CD8-positive, alpha-beta memory T cell (primary cell): ENCODE measurements around the gene GSTO1. TPM values are rescaled to one million over a fixed set of nuclear protein-coding genes. Genes with fewer than 3 reads are reported as not detected.

ENCODE experiments used
- CTCF ChIA-PET: fragments of 350-600 bp; sonication (Branson Sonifier 250); formaldehyde crosslinking; loops from one replicate; lab custom pipeline; 2021; ENCODE audit warnings: antibody characterized with exemption; lab: Charles Lee
- POLR2A ChIA-PET: fragments of 350-600 bp; sonication (Branson Sonifier 250); formaldehyde crosslinking; loops from one replicate; lab custom pipeline; 2021; ENCODE audit warnings: antibody characterized with exemption; lab: Charles Lee
- DNase-seq, 5 donors: peaks; one replicate each; pipeline versions ENCODE4 v3.0.0 to v3.0.0-alpha.2; 2020 to 2022; ENCODE audit warnings: mixed read lengths in 1 of 5
- H3K27ac ChIP-seq: one replicate; pipeline ENCODE4 v1.7.0; 2013; ENCODE audit warnings: low read depth, mild to moderate bottlenecking, low read length, moderate library complexity
- H3K27me3 ChIP-seq: 2 replicates; pipeline ENCODE4 v1.7.0; 2013; ENCODE audit warnings: low read length, mild to moderate bottlenecking; ENCODE audit not compliant: insufficient read depth, poor library complexity, severe bottlenecking
- H3K36me3 ChIP-seq: 2 replicates; pipeline ENCODE4 v1.7.0; 2013; ENCODE audit warnings: mild to moderate bottlenecking, low read length, moderate library complexity; ENCODE audit not compliant: insufficient read depth
- H3K4me1 ChIP-seq: 2 replicates; pipeline ENCODE4 v1.7.0; 2013; ENCODE audit warnings: mild to moderate bottlenecking, low read length, moderate library complexity; ENCODE audit not compliant: insufficient read depth
- H3K4me3 ChIP-seq: 2 replicates; pipeline ENCODE4 v1.7.0; 2013; ENCODE audit warnings: mild to moderate bottlenecking, low read length
- H3K9me3 ChIP-seq: 2 replicates; pipeline ENCODE4 v1.7.0; 2013; ENCODE audit warnings: mild to moderate bottlenecking, low read length
- H3K27ac Mint-ChIP-seq, 8 donors: one replicate each; pipeline ENCODE4 v1.8.0; 2020 to 2021; ENCODE audit warnings: mixed read lengths in 8 of 8, mild to moderate bottlenecking in 6 of 8, inconsistent platforms in 3 of 8, moderate library complexity in 3 of 8
- H3K27me3 Mint-ChIP-seq, 2 donors: one replicate each; pipeline ENCODE4 v1.8.0; 2020 to 2021; ENCODE audit warnings: mixed read lengths in 2 of 2, mild to moderate bottlenecking in 1 of 2, moderate library complexity in 1 of 2
- H3K36me3 Mint-ChIP-seq, 3 donors: one replicate each; pipeline ENCODE4 v1.8.0; 2020 to 2021; ENCODE audit warnings: mixed read lengths in 3 of 3, inconsistent platforms in 1 of 3, mild to moderate bottlenecking in 1 of 3
- H3K4me1 Mint-ChIP-seq, 3 donors: one replicate each; pipeline ENCODE4 v1.8.0; 2020 to 2021; ENCODE audit warnings: mixed read lengths in 3 of 3, inconsistent platforms in 1 of 3, mild to moderate bottlenecking in 1 of 3
- H3K4me3 Mint-ChIP-seq, 7 donors: one replicate each; pipeline ENCODE4 v1.8.0; 2020 to 2021; ENCODE audit warnings: mixed read lengths in 7 of 7, mild to moderate bottlenecking in 6 of 7, moderate library complexity in 4 of 7, inconsistent platforms in 2 of 7
- H3K9me3 Mint-ChIP-seq, 5 donors: one replicate each; pipeline ENCODE4 v1.8.0; 2020 to 2022; ENCODE audit warnings: mixed read lengths in 5 of 5, mild to moderate bottlenecking in 3 of 5, moderate library complexity in 2 of 5, inconsistent platforms in 1 of 5
- polyA plus RNA-seq: library from polyadenylated mRNA; unstranded; fragments of 300-500 nt; fragmentation: Illumina TruSeq; gene quantifications from one replicate; pipeline ENCODE4 v1.2.3, GENCODE V29; 2021
- total RNA-seq, 2 experiments: library from RNA; stranded (reverse); gene quantifications; one replicate each; pipeline ENCODE4 v1.2.3, GENCODE V29; 2021

The GSTO1 gene
- total and polyA plus RNA-seq, 3 experiments from 2014 or later = 122 to 167 (median 122) TPM

DNA sequence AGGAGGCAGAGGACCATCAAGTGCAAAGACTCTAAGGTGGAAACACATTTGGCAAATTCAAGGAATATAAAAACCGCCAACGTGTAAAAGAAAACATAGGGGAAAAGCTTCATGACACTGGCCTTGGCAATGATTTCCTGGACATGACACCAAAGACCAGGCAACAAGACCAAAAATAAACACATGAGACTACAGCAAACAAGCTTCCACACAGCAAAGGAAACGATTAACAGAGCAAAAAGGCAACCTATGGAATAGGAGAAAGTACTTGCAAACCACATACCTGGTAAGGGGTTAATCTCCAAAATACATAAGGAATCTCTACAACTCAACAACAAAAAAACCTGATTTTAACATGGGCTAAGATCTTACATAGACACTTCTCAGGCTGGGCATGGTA lies 3.5 kb downstream of the GSTO1 start:
- POLR2A ChIA-PET = interaction anchor here (1.0 kb wide), 1 partner anchor 11 kb away, joined by 4 read pairs; the partner anchor contains the start of gene GSTO2
- Histone ChIP-seq H3K4me3 (no peak overlapping the region), H3K36me3 (peaks cover 27% of the 10 kb centered on the region), H3K9me3 (no peaks in the 10 kb centered on the region), H3K4me1 (peaks cover 57% of the 10 kb centered on the region), H3K27ac (no peak overlapping the region), H3K27me3 (no peaks in the 10 kb centered on the region)
- DNase-seq = no peak
- no peaks in the 10 kb centered on the region for H3K27me3 Mint-ChIP-seq
- H3K4me1 Mint-ChIP-seq = peaks cover 58 to 84% (median 75%) of the 10 kb centered on the region in 3 donors
- peak overlapping the region in 2 of 7 donors; percentile 42 to 53 for H3K4me3 Mint-ChIP-seq
- peak overlapping the region; percentile 39 to 86 (median 55) for H3K27ac Mint-ChIP-seq
- peaks cover 0 to 69% (median 18%) of the 10 kb centered on the region in 3 donors for H3K36me3 Mint-ChIP-seq
- CTCF ChIA-PET = interaction anchor here (1.1 to 8.2 kb wide), 5 partner anchors 8 to 95 kb away, joined by 3 to 57 read pairs (median 5); partner anchors contain the start of gene CFAP58
- H3K9me3 Mint-ChIP-seq = no peaks in the 10 kb centered on the region

DNA sequence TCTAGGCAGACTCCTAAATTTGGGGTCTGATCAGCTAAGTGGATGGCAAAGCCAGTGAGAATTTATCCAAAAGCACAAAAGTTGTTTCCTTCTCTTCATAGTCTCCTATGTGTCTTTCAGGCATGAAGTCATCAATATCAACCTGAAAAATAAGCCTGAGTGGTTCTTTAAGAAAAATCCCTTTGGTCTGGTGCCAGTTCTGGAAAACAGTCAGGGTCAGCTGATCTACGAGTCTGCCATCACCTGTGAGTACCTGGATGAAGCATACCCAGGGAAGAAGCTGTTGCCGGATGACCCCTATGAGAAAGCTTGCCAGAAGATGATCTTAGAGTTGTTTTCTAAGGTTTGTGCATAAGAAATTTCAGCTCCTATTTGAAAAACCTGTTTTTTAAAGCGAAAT lies 4.8 kb downstream of the GSTO1 start:
- H3K36me3 ChIP-seq = peaks cover 28% of the 10 kb centered on the region

DNA sequence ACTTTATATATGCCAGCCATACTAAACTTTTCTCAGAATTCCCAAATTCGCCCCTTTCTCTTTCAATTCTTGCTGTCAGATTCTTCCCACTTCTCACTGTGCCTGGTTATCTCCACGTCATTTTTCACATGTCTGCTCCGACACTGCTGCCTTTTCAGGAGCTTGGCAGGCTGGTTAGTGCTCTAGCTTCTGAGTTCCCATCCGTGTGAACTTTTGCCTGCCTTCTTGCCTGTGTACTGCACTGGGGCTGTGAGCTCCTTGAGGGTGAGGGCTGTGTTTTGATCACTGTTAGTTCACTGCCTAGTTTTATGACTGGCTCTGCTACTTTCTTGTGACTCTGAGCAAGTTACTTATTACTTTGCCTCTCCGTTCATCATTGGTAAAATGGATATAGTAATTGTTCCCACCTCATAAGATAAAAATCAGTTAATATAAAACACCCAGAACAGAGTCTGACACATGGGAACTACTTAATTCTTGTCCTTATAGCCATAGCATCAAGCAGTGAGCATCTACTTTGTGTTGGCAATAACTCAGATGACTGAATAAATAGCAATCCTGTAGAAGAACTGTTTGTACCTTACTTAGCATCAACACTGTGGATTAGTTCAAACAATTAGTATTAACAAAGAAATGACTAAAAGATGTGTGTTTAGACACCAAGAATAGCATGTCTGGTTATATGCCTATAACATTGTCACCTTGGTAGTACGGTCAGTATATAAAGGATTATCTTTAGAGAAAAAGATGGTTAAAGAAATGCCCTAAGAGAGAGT lies 5.5 kb downstream of the GSTO1 start:
- Histone ChIP-seq H3K27me3 (no peaks in the 10 kb centered on the region), H3K4me1 (peaks cover 65% of the 10 kb centered on the region), H3K4me3 (no peak overlapping the region), H3K27ac (no peak overlapping the region), H3K36me3 (peaks cover 30% of the 10 kb centered on the region), H3K9me3 (no peaks in the 10 kb centered on the region)
- H3K9me3 Mint-ChIP-seq = no peaks in the 10 kb centered on the region
- peak overlapping the region; percentile 15 to 85 (median 64) for H3K27ac Mint-ChIP-seq
- H3K4me3 Mint-ChIP-seq = peak overlapping the region in 6 of 7 donors; percentile 4 to 44 (median 12)
- POLR2A ChIA-PET = no interaction called here
- peaks cover 68 to 94% (median 82%) of the 10 kb centered on the region in 3 donors for H3K4me1 Mint-ChIP-seq
- H3K36me3 Mint-ChIP-seq = peaks cover 0 to 80% (median 21%) of the 10 kb centered on the region in 3 donors
- no peaks in the 10 kb centered on the region for H3K27me3 Mint-ChIP-seq
- no peak for DNase-seq
- CTCF ChIA-PET = interaction anchor here (8.2 kb wide), 1 partner anchor 16 kb away, joined by 57 read pairs; no protein-coding TSS in a partner anchor

More for the DNA sequence above, 4.8 kb downstream of the GSTO1 start:
- ChIA-PET POLR2A (no interaction called here), CTCF (interaction anchor here (8.2 kb wide), 1 partner anchor 16 kb away, joined by 57 read pairs; no protein-coding TSS in a partner anchor)
- Histone ChIP-seq H3K27me3 (no peaks in the 10 kb centered on the region), H3K27ac (no peak overlapping the region), H3K9me3 (no peaks in the 10 kb centered on the region), H3K4me3 (no peak overlapping the region), H3K4me1 (peaks cover 58% of the 10 kb centered on the region)
- DNase-seq = no peak
- peaks cover 64 to 87% (median 75%) of the 10 kb centered on the region in 3 donors for H3K4me1 Mint-ChIP-seq
- H3K4me3 Mint-ChIP-seq = peak overlapping the region in 1 of 7 donors; percentile 58
- H3K9me3 Mint-ChIP-seq = no peaks in the 10 kb centered on the region
- peaks cover 0 to 80% (median 21%) of the 10 kb centered on the region in 3 donors for H3K36me3 Mint-ChIP-seq
- no peaks in the 10 kb centered on the region for H3K27me3 Mint-ChIP-seq
- peak overlapping the region in 6 of 8 donors; percentile 18 to 73 (median 56) for H3K27ac Mint-ChIP-seq

DNA sequence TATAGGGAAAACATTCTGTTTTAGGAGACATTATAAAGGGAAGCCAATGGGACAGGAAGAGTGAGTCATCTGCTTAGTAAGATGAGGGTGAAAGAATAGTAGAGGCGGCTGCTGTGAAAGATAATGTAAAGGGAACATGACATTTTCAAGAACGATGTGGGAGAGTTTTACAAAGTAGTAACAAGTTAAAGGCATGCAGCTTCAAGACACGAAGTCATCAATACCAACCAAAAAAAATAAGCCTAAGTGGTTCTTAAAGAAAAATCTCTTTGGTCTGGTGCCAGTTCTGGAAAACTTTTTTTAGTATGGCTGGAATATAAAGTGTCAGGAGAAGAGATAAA lies 6.1 kb downstream of the GSTO1 start:
- H3K4me3 Mint-ChIP-seq = peak overlapping the region in 6 of 7 donors; percentile 5 to 44 (median 16)
- peaks cover 36% of the 10 kb centered on the region for H3K36me3 ChIP-seq
- H3K9me3 ChIP-seq = no peaks in the 10 kb centered on the region
- no peaks in the 10 kb centered on the region for H3K27me3 ChIP-seq
- H3K36me3 Mint-ChIP-seq = peaks cover 0 to 80% (median 21%) of the 10 kb centered on the region in 3 donors
- peaks cover 72 to 96% (median 84%) of the 10 kb centered on the region in 3 donors for H3K4me1 Mint-ChIP-seq
- peaks cover 70% of the 10 kb centered on the region for H3K4me1 ChIP-seq
- ChIA-PET CTCF (interaction anchor here (8.2 kb wide), 1 partner anchor 15 kb away, joined by 57 read pairs; no protein-coding TSS in a partner anchor), POLR2A (no interaction called here)
- no peaks in the 10 kb centered on the region for H3K27me3 Mint-ChIP-seq
- no peak overlapping the region for H3K27ac ChIP-seq
- H3K4me3 ChIP-seq = no peak overlapping the region
- H3K9me3 Mint-ChIP-seq = no peaks in the 10 kb centered on the region
- no peak for DNase-seq
- H3K27ac Mint-ChIP-seq = peak overlapping the region; percentile 15 to 85 (median 64)

DNA sequence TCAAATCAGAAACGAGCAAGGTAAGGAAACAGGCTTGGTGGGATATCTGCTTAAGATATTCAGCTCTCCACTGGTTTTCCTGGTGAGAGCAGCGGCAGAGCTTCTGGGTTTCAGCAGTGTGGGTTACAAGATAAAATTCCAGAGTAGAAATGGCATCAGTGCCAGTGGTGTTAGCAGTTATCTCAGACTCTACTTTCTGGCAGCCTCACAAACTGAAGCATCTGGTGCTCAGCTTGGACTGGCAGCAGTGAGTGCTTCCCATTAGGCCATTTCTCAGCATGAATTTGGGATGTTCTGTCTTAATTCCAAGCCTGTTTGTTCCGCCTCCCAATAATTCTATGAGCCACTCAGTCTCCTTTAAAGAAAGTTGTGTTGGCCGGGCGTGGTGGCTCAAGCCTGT lies 7.4 kb downstream of the GSTO1 start:
- Mint-ChIP-seq H3K36me3 (peaks cover 4 to 91% (median 28%) of the 10 kb centered on the region in 3 donors), H3K9me3 (no peaks in the 10 kb centered on the region), H3K27ac (peak overlapping the region in 6 of 8 donors; percentile 15 to 83 (median 72)), H3K27me3 (no peaks in the 10 kb centered on the region), H3K4me1 (peaks cover 70 to 96% (median 84%) of the 10 kb centered on the region in 3 donors), H3K4me3 (no peak overlapping the region)
- H3K36me3 ChIP-seq = peaks cover 46% of the 10 kb centered on the region
- H3K4me3 ChIP-seq = no peak overlapping the region
- POLR2A ChIA-PET = no interaction called here
- peaks cover 70% of the 10 kb centered on the region for H3K4me1 ChIP-seq
- H3K27ac ChIP-seq = no peak overlapping the region
- CTCF ChIA-PET = interaction anchor here (1.0 to 2.7 kb wide), 3 partner anchors 13 to 30 kb away, joined by 3 to 11 read pairs (median 5); no protein-coding TSS in a partner anchor
- H3K27me3 ChIP-seq = no peaks in the 10 kb centered on the region
- H3K9me3 ChIP-seq = no peaks in the 10 kb centered on the region
- DNase-seq = no peak

DNA sequence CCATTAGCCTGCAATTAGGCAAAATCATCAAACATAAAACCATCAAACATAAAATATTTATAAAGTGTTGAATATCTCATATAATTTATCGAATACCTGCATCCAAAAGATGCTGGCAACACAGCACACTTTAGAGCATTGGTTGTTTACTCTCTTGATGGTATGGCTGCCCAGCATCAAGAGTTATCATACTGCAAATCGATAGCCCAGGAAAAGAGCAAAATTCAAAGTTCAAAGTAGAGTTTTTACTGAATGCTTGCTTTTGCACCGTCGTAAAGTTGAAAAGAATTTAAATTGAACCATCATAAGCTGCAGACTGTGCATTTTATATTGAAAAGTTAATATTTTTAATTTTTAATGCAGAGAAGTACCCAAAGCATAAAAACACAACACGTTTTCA lies 10.1 kb downstream of the GSTO1 start:
- ChIA-PET POLR2A (interaction anchor here (1.1 kb wide), 1 partner anchor 10 kb away, joined by 3 read pairs; the partner anchor contains the start of gene GSTO1), CTCF (interaction anchor here (1.0 to 2.2 kb wide), 3 partner anchors 9 to 12 kb away, joined by 3 to 7 read pairs (median 4); partner anchors contain the start of gene GSTO1)
- peaks cover 4 to 90% (median 25%) of the 10 kb centered on the region in 3 donors for H3K36me3 Mint-ChIP-seq
- no peak for DNase-seq
- no peak overlapping the region for H3K27ac ChIP-seq
- H3K4me1 Mint-ChIP-seq = peaks cover 69 to 99% (median 84%) of the 10 kb centered on the region in 3 donors
- no peaks in the 10 kb centered on the region for H3K27me3 Mint-ChIP-seq
- H3K4me3 Mint-ChIP-seq = no peak overlapping the region
- peaks cover 41% of the 10 kb centered on the region for H3K36me3 ChIP-seq
- no peaks in the 10 kb centered on the region for H3K27me3 ChIP-seq
- H3K9me3 Mint-ChIP-seq = no peaks in the 10 kb centered on the region
- H3K27ac Mint-ChIP-seq = peak overlapping the region in 2 of 8 donors; percentile 15 to 80
- H3K4me1 ChIP-seq = peaks cover 67% of the 10 kb centered on the region
- no peaks in the 10 kb centered on the region for H3K9me3 ChIP-seq
- no peak overlapping the region for H3K4me3 ChIP-seq

DNA sequence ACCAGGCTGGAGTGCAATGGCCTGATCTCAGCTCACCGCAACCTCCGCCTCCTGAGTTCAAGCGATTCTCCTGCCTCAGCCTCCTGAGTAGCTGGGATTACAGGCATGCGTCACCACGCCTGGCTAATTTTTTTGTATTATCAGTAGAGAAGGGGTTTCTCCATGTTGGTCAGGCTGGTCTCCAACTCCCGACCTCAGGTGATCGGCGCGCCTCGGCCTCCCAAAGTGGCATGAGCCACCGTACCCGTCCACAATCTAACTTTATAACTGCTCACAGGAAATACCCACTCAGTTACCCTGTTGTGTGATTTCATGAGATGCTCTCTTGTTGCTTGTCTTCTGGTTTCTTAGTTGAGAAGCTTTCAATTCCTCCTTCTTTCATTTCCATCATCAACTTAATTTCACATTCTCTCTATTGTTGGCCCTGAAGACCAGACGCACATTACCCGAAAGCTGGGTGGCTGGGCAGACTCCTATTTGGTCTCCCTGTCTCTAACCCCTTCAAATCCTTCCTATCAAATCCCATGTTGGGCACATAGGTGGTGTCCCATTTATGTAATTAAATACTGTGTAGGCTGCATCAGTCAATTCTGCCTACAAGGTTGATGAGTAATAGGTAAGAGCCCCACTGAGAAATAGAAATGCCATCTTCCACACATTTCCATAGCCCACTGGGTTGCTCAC lies 13.2 kb downstream of the GSTO1 start:
- H3K27me3 ChIP-seq = no peaks in the 10 kb centered on the region
- CTCF ChIA-PET = interaction anchor here (1.4 to 2.1 kb wide), 3 partner anchors 13 to 380 kb away, joined by 5 to 6 read pairs (median 5); partner anchors contain the start of gene GSTO1
- Mint-ChIP-seq H3K9me3 (no peaks in the 10 kb centered on the region), H3K4me1 (peaks cover 47 to 69% (median 61%) of the 10 kb centered on the region in 3 donors), H3K27me3 (no peaks in the 10 kb centered on the region), H3K27ac (peak overlapping the region; percentile 84 to 100 (median 98)), H3K4me3 (peak overlapping the region; percentile 89 to 98 (median 96)), H3K36me3 (peaks cover 4 to 59% (median 13%) of the 10 kb centered on the region in 3 donors)
- peaks cover 51% of the 10 kb centered on the region for H3K4me1 ChIP-seq
- no peaks in the 10 kb centered on the region for H3K9me3 ChIP-seq
- POLR2A ChIA-PET = interaction anchor here (3.2 kb wide), 1 partner anchor 13 kb away, joined by 13 read pairs; the partner anchor contains the start of gene GSTO1
- DNase-seq = peak in 1 of 5 donors; percentile 20
- H3K4me3 ChIP-seq = peak overlapping the region; percentile 78
- peaks cover 22% of the 10 kb centered on the region for H3K36me3 ChIP-seq
- H3K27ac ChIP-seq = peak overlapping the region; percentile 82
